SK-N-SH treated with all-trans-retinoic acid at 6 μM for 48 hours (cell line): ENCODE data around the gene BOC.

Experiments used
- ATAC-seq: fragments of 200-7000 bp; cut with Tn5 transposase; 3 replicates; pipeline ENCODE4 v1.9.1; 2020; ENCODE audit warnings: mild to moderate bottlenecking, moderate library complexity
- ARNTL ChIP-seq: fragments of 450-650 bp; formaldehyde crosslinking; IDR thresholded peaks from 2 replicates; pipeline ENCODE4 v1.5.0; 2020; ENCODE audit warnings: low read depth, mild to moderate bottlenecking, moderate library complexity, borderline replicate concordance
- BACH2 ChIP-seq: fragments of 250-450 bp; sonication (Bioruptor Pico); IDR thresholded peaks from 2 replicates; pipeline ENCODE4 v1.9.0; 2021; ENCODE audit warnings: mild to moderate bottlenecking, borderline replicate concordance
- CSDC2 ChIP-seq: fragments of 250-450 bp; sonication (Bioruptor Pico); IDR thresholded peaks from 2 replicates; pipeline ENCODE4 v1.5.0; 2020; ENCODE audit warnings: mild to moderate bottlenecking, moderate library complexity
- ESRRG ChIP-seq: fragments of 250-450 bp; sonication (Bioruptor Pico); IDR thresholded peaks from 2 replicates; pipeline ENCODE4 v1.6.1; 2021; ENCODE audit warnings: mild to moderate bottlenecking
- GLIS3 ChIP-seq: fragments of 250-450 bp; sonication (Bioruptor Pico); IDR thresholded peaks from 2 replicates; pipeline ENCODE4 v1.5.0; 2020; ENCODE audit warnings: mild to moderate bottlenecking, moderate library complexity
- ISL1 ChIP-seq: fragments of 250-450 bp; sonication (Bioruptor Pico); IDR thresholded peaks from 2 replicates; pipeline ENCODE4 v2.1.2; 2022; ENCODE audit warnings: mild to moderate bottlenecking, moderate library complexity
- OSR1 ChIP-seq: fragments of 250-450 bp; sonication (Bioruptor Pico); IDR thresholded peaks from 2 replicates; pipeline ENCODE4 v1.8.0; 2022; ENCODE audit warnings: moderate library complexity, mild to moderate bottlenecking, inconsistent platforms
- PPARA ChIP-seq: fragments of 250-450 bp; sonication (Bioruptor Pico); IDR thresholded peaks from 2 replicates; pipeline ENCODE4 v1.5.0; 2020; ENCODE audit warnings: mild to moderate bottlenecking, borderline replicate concordance
- RARB ChIP-seq: fragments of 250-450 bp; sonication (Bioruptor Pico); IDR thresholded peaks from 2 replicates; pipeline ENCODE4 v1.8.0; 2021; ENCODE audit warnings: mild to moderate bottlenecking, moderate library complexity
- SNAI2 ChIP-seq: fragments of 250-450 bp; sonication (Bioruptor Pico); IDR thresholded peaks from 2 replicates; pipeline ENCODE4 v1.5.0; 2020; ENCODE audit warnings: mild to moderate bottlenecking, moderate library complexity
- TCF4 ChIP-seq: fragments of 250-450 bp; sonication (Bioruptor Pico); IDR thresholded peaks from 2 replicates; pipeline ENCODE4 v1.8.0; 2021; ENCODE audit warnings: mild to moderate bottlenecking, moderate library complexity, borderline replicate concordance
- TOX ChIP-seq: fragments of 250-450 bp; sonication (Bioruptor Pico); IDR thresholded peaks from 2 replicates; pipeline ENCODE4 v1.8.0; 2021; ENCODE audit warnings: mild to moderate bottlenecking, moderate library complexity, borderline replicate concordance
- ZC3H10 ChIP-seq: fragments of 250-450 bp; sonication (Bioruptor Pico); IDR thresholded peaks from 2 replicates; pipeline ENCODE4 v1.5.1; 2021; ENCODE audit warnings: mild to moderate bottlenecking, moderate library complexity
- ZFP3 ChIP-seq: fragments of 250-450 bp; sonication (Bioruptor Pico); IDR thresholded peaks from 2 replicates; pipeline ENCODE4 v1.5.0; 2020; ENCODE audit warnings: mild to moderate bottlenecking, moderate library complexity
- ZFP30 ChIP-seq: fragments of 450-650 bp; formaldehyde crosslinking; IDR thresholded peaks from 2 replicates; pipeline ENCODE4 v1.5.0; 2022; ENCODE audit warnings: mild to moderate bottlenecking, moderate library complexity
- ZNF565 ChIP-seq: fragments of 450-650 bp; formaldehyde crosslinking; conservative IDR thresholded peaks from 2 replicates; pipeline ENCODE4 v1.5.0; 2020; ENCODE audit warnings: low read depth, mild to moderate bottlenecking, moderate library complexity
- ZNF8 ChIP-seq: fragments of 450-650 bp; formaldehyde crosslinking; IDR thresholded peaks from 2 replicates; pipeline ENCODE4 v1.5.0; 2020; ENCODE audit warnings: mild to moderate bottlenecking, moderate library complexity
- TF ChIP-seq, protein P1 (sequence below): fragments of 250-450 bp; sonication (Bioruptor Pico); IDR thresholded peaks from 2 replicates; pipeline ENCODE4 v1.8.0; 2020; ENCODE audit warnings: mild to moderate bottlenecking, moderate library complexity, borderline replicate concordance
- TF ChIP-seq, protein P2 (sequence below): fragments of 250-450 bp; sonication (Bioruptor Pico); IDR thresholded peaks from 2 replicates; pipeline ENCODE4 v1.5.1; 2020; ENCODE audit warnings: low read depth, mild to moderate bottlenecking, moderate library complexity
- TF ChIP-seq, protein P3 (sequence below): fragments of 250-450 bp; sonication (Bioruptor Pico); IDR thresholded peaks from 2 replicates; pipeline ENCODE4 v1.8.0; 2021; ENCODE audit warnings: low read depth, mild to moderate bottlenecking, moderate library complexity, borderline replicate concordance
- TF ChIP-seq, protein P4 (sequence below): fragments of 250-450 bp; sonication (Bioruptor Pico); IDR thresholded peaks from 2 replicates; pipeline ENCODE4 v1.5.0; 2020; ENCODE audit warnings: mild to moderate bottlenecking, moderate library complexity

Gene BOC

DNA sequence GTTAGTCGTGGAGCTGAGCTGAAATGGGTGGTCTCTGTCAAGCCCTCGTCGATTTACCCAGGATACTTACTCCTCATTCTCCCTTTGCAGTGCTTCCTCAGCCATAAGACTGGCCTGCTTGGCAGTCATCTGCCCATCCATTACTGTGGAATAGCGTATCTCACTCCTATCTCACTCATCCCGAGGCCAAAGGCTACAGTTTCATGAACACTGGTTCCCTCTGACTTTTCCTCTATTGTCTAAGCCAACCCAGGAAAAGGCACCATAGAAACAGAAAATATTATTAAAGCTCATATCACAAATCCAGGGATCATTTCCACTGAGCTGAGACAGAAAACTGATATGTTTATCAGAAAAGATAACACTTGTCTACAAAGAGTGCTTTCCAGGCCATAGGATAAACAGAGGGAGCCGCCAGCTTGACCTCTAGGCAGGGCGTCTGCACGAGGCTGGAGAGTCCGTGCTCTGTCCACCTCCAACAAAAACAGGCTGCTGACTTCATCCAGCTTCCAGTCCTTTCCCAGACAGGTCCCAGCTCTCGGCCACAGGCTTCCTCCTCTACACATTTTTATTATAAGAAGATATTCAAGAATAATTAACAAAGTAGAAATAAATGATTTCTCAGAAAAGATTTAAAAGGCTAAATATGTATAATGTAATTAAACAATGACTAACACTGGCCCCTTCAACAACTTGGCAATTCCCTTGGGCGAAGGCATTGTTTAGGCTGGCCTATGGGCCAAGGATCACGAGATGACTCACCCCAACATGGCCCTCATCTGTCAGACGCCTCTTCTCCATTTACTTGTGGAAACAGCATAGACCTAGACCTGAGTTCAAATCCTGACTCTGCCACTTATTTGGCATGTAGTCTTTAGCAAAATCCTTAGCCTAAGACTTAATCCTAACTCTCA, 27.4 kb upstream of the BOC start (continued):
- TF ChIP-seq ESRRG (CRISPR knock-in tag) (no peak), ARNTL (CRISPR knock-in tag) (no peak), RARB (CRISPR knock-in tag) (no peak)

DNA sequence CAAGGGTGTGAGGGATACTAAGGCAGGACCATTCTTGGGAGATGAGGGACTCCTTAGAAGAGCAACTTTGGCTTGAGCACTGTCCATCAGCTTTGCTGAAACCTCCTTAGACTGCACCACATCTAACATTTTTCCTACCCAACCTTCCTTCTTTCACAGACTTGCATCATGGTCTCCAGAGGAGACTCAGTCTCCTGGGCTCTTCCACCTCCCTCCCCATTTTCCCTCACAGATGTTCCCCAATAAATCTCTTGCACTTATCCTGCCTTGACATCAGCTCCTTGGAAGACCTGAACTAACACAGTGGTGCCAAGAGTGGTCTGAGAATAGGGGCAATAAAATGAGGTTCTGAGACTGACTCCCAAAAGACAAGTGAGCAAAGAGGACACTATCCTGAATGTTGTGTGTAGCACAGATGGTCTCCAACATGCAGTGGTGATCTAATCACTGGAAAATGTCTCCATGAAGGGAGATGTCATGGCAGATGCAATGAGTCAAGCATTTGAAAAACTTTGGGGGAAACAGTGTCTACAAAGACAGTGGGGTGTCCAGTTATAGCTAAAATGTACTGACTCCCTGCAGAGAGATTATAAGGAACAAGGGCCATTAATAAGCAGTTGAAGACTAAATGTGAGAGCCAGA, 26.0 kb upstream of the BOC start:
- ATAC-seq = no peak
- TF ChIP-seq, protein P1, sequence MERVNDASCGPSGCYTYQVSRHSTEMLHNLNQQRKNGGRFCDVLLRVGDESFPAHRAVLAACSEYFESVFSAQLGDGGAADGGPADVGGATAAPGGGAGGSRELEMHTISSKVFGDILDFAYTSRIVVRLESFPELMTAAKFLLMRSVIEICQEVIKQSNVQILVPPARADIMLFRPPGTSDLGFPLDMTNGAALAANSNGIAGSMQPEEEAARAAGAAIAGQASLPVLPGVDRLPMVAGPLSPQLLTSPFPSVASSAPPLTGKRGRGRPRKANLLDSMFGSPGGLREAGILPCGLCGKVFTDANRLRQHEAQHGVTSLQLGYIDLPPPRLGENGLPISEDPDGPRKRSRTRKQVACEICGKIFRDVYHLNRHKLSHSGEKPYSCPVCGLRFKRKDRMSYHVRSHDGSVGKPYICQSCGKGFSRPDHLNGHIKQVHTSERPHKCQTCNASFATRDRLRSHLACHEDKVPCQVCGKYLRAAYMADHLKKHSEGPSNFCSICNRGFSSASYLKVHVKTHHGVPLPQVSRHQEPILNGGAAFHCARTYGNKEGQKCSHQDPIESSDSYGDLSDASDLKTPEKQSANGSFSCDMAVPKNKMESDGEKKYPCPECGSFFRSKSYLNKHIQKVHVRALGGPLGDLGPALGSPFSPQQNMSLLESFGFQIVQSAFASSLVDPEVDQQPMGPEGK (CRISPR knock-in tag) = no peak
- TF ChIP-seq ZFP30 (CRISPR knock-in tag) (no peak), SNAI2 (no peak), ZFP3 (no peak)

DNA sequence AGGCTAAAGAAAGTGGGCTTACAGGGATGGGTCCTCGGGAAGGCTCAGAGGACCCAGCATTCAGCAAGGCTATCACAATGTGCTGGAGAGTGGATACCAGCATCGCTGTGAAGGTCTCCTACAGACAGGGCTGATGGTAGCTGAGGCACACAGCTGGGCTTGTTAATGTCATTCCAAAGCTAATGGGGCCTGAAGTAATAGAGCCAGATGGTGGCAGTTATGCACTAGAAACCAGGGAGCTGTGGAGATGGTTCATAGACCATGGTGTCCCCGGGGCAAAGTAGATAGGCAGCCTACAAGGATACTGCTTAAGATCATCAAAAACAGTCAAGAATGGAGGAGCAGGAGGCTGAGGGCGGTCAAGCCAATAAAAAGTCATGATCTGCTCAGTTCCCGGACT, 24.8 kb upstream of the BOC start:
- ATAC-seq = no peak
- no peak for TF ChIP-seq ISL1 (CRISPR knock-in tag)
- TF ChIP-seq, protein P2, sequence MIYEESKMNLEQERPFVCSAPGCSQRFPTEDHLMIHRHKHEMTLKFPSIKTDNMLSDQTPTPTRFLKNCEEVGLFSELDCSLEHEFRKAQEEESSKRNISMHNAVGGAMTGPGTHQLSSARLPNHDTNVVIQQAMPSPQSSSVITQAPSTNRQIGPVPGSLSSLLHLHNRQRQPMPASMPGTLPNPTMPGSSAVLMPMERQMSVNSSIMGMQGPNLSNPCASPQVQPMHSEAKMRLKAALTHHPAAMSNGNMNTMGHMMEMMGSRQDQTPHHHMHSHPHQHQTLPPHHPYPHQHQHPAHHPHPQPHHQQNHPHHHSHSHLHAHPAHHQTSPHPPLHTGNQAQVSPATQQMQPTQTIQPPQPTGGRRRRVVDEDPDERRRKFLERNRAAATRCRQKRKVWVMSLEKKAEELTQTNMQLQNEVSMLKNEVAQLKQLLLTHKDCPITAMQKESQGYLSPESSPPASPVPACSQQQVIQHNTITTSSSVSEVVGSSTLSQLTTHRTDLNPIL (CRISPR knock-in tag) = no peak
- TF ChIP-seq TCF4 (CRISPR knock-in tag) = no peak
- no peak for TF ChIP-seq ESRRG (CRISPR knock-in tag)
- TF ChIP-seq SNAI2 = no peak
- TF ChIP-seq, protein P3, sequence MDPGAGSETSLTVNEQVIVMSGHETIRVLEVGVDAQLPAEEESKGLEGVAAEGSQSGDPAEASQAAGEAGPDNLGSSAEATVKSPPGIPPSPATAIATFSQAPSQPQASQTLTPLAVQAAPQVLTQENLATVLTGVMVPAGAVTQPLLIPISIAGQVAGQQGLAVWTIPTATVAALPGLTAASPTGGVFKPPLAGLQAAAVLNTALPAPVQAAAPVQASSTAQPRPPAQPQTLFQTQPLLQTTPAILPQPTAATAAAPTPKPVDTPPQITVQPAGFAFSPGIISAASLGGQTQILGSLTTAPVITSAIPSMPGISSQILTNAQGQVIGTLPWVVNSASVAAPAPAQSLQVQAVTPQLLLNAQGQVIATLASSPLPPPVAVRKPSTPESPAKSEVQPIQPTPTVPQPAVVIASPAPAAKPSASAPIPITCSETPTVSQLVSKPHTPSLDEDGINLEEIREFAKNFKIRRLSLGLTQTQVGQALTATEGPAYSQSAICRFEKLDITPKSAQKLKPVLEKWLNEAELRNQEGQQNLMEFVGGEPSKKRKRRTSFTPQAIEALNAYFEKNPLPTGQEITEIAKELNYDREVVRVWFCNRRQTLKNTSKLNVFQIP (CRISPR knock-in tag) = no peak
- no peak for TF ChIP-seq ZNF565 (CRISPR knock-in tag)
- no peak for TF ChIP-seq GLIS3 (CRISPR knock-in tag)
- TF ChIP-seq PPARA (CRISPR knock-in tag) = no peak
- no peak for TF ChIP-seq BACH2 (CRISPR knock-in tag)
- no peak for TF ChIP-seq ZFP3
- TF ChIP-seq, protein P4, sequence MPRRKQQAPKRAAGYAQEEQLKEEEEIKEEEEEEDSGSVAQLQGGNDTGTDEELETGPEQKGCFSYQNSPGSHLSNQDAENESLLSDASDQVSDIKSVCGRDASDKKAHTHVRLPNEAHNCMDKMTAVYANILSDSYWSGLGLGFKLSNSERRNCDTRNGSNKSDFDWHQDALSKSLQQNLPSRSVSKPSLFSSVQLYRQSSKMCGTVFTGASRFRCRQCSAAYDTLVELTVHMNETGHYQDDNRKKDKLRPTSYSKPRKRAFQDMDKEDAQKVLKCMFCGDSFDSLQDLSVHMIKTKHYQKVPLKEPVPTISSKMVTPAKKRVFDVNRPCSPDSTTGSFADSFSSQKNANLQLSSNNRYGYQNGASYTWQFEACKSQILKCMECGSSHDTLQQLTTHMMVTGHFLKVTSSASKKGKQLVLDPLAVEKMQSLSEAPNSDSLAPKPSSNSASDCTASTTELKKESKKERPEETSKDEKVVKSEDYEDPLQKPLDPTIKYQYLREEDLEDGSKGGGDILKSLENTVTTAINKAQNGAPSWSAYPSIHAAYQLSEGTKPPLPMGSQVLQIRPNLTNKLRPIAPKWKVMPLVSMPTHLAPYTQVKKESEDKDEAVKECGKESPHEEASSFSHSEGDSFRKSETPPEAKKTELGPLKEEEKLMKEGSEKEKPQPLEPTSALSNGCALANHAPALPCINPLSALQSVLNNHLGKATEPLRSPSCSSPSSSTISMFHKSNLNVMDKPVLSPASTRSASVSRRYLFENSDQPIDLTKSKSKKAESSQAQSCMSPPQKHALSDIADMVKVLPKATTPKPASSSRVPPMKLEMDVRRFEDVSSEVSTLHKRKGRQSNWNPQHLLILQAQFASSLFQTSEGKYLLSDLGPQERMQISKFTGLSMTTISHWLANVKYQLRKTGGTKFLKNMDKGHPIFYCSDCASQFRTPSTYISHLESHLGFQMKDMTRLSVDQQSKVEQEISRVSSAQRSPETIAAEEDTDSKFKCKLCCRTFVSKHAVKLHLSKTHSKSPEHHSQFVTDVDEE (CRISPR knock-in tag) = no peak
- TF ChIP-seq RARB (CRISPR knock-in tag) = no peak
- TF ChIP-seq OSR1 (CRISPR knock-in tag) = no peak
- no peak for TF ChIP-seq ZC3H10 (CRISPR knock-in tag)
- TF ChIP-seq CSDC2 (CRISPR knock-in tag) = no peak
- TF ChIP-seq TOX (CRISPR knock-in tag) = no peak
- TF ChIP-seq ARNTL (CRISPR knock-in tag) = no peak
- TF ChIP-seq ZNF8 (CRISPR knock-in tag) = no peak
- TF ChIP-seq, protein P1 (CRISPR knock-in tag) = no peak
